ENCODE data around the gene IST1. TPM values are rescaled to one million over a fixed set of nuclear protein-coding genes. Genes with fewer than 3 reads are reported as not detected.

IST1 gene
- 347 and 367 TPM in 2 replicates for total RNA-seq (2013; cell fraction: nucleolus; rRNA removed)
- total RNA-seq (2014; rRNA removed) (133 and 160 TPM in 2 replicates), total RNA-seq (2014; rRNA removed; fragmentation: Illumina TruSeq; extraction: Trizol) (148 and 150 TPM in 2 replicates), total RNA-seq (2021) (134 and 140 TPM in 2 replicates), polyA plus RNA-seq (2011; rRNA removed) (277 and 293 TPM in 2 replicates), polyA plus RNA-seq (2014; fragmentation: Illumina TruSeq; extraction: Trizol) (189 and 196 TPM in 2 replicates), polyA plus RNA-seq (2014; fragmentation: Nextera tagmentation; extraction: Ambion mirVana) (100 to 1,000 TPM in 1 of 2 experiments, 10 to 100 TPM in 1; 97.3 to 136 TPM), polyA plus RNA-seq (2014; rRNA removed) (120 and 155 TPM in 2 replicates), polyA plus RNA-seq (2016; fragmentation: Nextera tagmentation; extraction: Ambion mirVana) (100 to 1,000 TPM; 113 to 125 TPM), polyA minus RNA-seq (2011; rRNA and poly(A)+ RNA removed) (190 and 206 TPM in 2 replicates), Bru-seq, nascent RNA (percentile 95 among the genes with signal in this experiment), BruChase-seq, experiment 1, labeled RNA remaining after a 6-hour chase (percentile 95 among the genes with signal in this experiment), BruChase-seq, experiment 2, labeled RNA remaining after a 2-hour chase (percentile 96 among the genes with signal in this experiment)
- 130 TPM for polyA plus RNA-seq (2011; ENCODE audit: low read depth)
- 195 and 230 TPM in 2 replicates for polyA plus RNA-seq (2011; cell fraction: cytosol; rRNA removed)
- polyA plus RNA-seq (2011; cell fraction: nucleus; rRNA removed), result 237 and 271 TPM in 2 replicates
- 158 and 177 TPM in 2 replicates for polyA plus RNA-seq (2012)
- polyA minus RNA-seq (2011; cell fraction: cytosol; rRNA and poly(A)+ RNA removed), result 44.1 and 49.4 TPM in 2 replicates
- polyA minus RNA-seq (2011; cell fraction: nucleus; rRNA and poly(A)+ RNA removed), result 53.4 and 67.3 TPM in 2 replicates
- long read RNA-seq, experiment 1, full-length matches to known transcripts, result 74 of 102 reads
- long read RNA-seq, experiment 1, partial matches to known transcripts, result 4 of 102 reads
- long read RNA-seq, experiment 1, other reads (novel, unspliced or antisense), result 24 of 102 reads
- long read RNA-seq, experiment 2, full-length matches to known transcripts, result 333 of 476 reads
- long read RNA-seq, experiment 2, partial matches to known transcripts, result 96 of 476 reads
- long read RNA-seq, experiment 2, other reads (novel, unspliced or antisense), result 47 of 476 reads

- DNase-seq (ENCODE audit: low read depth, low spot score), result peak; percentile 85
- Histone ChIP-seq H3K27me3 (replicated peaks in 1 of 2; ENCODE audit: control insufficient read depth in 2 of 2, insufficient read depth in 2 of 2, low read length in 1 of 2) (no peaks in the 10 kb centered on the region), H3K27ac (ENCODE audit: control insufficient read depth, insufficient read depth) (peak within 1 kb of the TSS; percentile 98), H3K4me2 (ENCODE audit: control insufficient read depth, insufficient read depth) (peak within 1 kb of the TSS; percentile 61), H3K79me2 (ENCODE audit: control insufficient read depth, insufficient read depth, low read length) (peaks cover 51% of the 10 kb centered on the region), H3K9me3 (replicated peaks; ENCODE audit: control insufficient read depth, insufficient read depth, low read length) (no peaks in the 10 kb centered on the region), H4K20me1 (ENCODE audit: control insufficient read depth, insufficient read depth) (no peaks in the 10 kb centered on the region), H3K36me3 (ENCODE audit: control insufficient read depth in 2 of 2, insufficient read depth in 2 of 2, low read length in 1 of 2) (no peaks in the 10 kb centered on the region), H3K4me3 (peak within 1 kb of the TSS; percentile 91), H3K4me1 (ENCODE audit: control insufficient read depth, insufficient read depth, low read length) (no peaks in the 10 kb centered on the region), H3K9ac (ENCODE audit: control insufficient read depth, insufficient read depth, low read length) (peak within 1 kb of the TSS; percentile 99), H2AFZ (ENCODE audit: control insufficient read depth, low read depth, low read length) (peak within 1 kb of the TSS; percentile 79)
- FAIRE-seq, result peak; percentile 96
- SMC1A ChIA-PET (ENCODE audit: uncharacterized antibody, unreplicated experiment), result interaction anchor here (1.0 to 2.1 kb wide), 3 partner anchors 8 to 13 kb away, joined by 3 to 15 read pairs (median 4); no protein-coding TSS in a partner anchor
- in situ Hi-C loops (cut with MboI) (loop anchor here (5.0 kb wide), 1 partner anchor 88 kb away; the partner anchor contains the start of gene AP1G1), intact Hi-C loops (cut with micrococcal nuclease; ENCODE audit: unreplicated experiment) (loop anchor here (2.0 to 10.0 kb wide), 4 partner anchors 50 to 200 kb away; partner anchors contain the start of genes AP1G1, ATXN1L, DHX38 and TXNL4B)
- under 1% methylated on average over 64 of the region's 67 CpGs for WGBS (ENCODE audit: insufficient coverage, insufficient replicate concordance, low lambda C conversion rate, missing lambda C conversion rate)
- POLR2A ChIA-PET, result interaction anchor here (0.6 to 4.5 kb wide), 5 partner anchors 11 to 158 kb away, joined by 3 to 34 read pairs (median 4); partner anchors contain the start of gene ZNF821
- no TSS peak for BruUV-seq (replicated peaks)
- ATAC-seq, result peak; percentile 90
- CTCF ChIA-PET, result interaction anchor here (0.7 to 5.4 kb wide), 4 partner anchors 9 to 285 kb away, joined by 3 to 38 read pairs (median 3); partner anchors contain the start of gene ZNF821
- RAD21 ChIA-PET (ENCODE audit: unreplicated experiment), result interaction anchor here (0.6 to 3.1 kb wide), 10 partner anchors 10 to 119 kb away, joined by 3 to 14 read pairs (median 4); partner anchors contain the start of gene AP1G1
- no peak for TF ChIP-seq JUNB (IDR thresholded peaks at IDR 0.05)
- no peak for TF ChIP-seq YBX1 (IDR thresholded peaks at IDR 0.05)
- no peak for TF ChIP-seq CEBPZ (IDR thresholded peaks at IDR 0.05; ENCODE audit: low read depth, low read length)
- no peak for TF ChIP-seq RBBP5 (conservative IDR thresholded peaks at IDR 0.05)
- TF ChIP-seq SKIL (IDR thresholded peaks at IDR 0.05; ENCODE audit: low read depth, poor library complexity, severe bottlenecking), result peak; percentile 50
- no peak for TF ChIP-seq STAT3 (IDR thresholded peaks at IDR 0.05; ENCODE audit: low read depth, low read length)
- peak; percentile 87 for TF ChIP-seq SP1 (IDR thresholded peaks at IDR 0.05; ENCODE audit: low read depth, low read length)
These were observed at the start of gene IST1 for GRCh38 chr16:71894921-71895678. Gene IST1 (plus strand): TSS chr16:71895531. CDS start chr16:71915641, 20,110 bp downstream.

Data from GM12878 (cell line).